IMR-90 (cell line): ENCODE data around the gene HCCS. TPM values are rescaled to one million over a fixed set of nuclear protein-coding genes. Genes with fewer than 3 reads are reported as not detected.

Source experiments
- ATAC-seq: fragments of 200-7000 bp; cut with Tn5 transposase; 2 replicates; pipeline ENCODE4 v1.9.1; 2020; ENCODE audit warnings: low read depth, mild to moderate bottlenecking, moderate library complexity
- BruUV-seq: library from RNA; stranded (reverse); fragments of 400-500 nt; replicated peaks from 2 replicates; lab custom pipeline; 2021; lab: Mats Ljungman, UMichigan
- CTCF ChIA-PET: fragments of 300-600 bp; formaldehyde crosslinking; extraction: SDS; loops from one replicate; lab custom pipeline; 2021; ENCODE audit warnings: antibody characterized with exemption; lab: Yijun Ruan, JAX
- POLR2A ChIA-PET: fragments of 300-600 bp; sonication (Branson Sonifier 250); formaldehyde crosslinking; loops from one replicate; lab custom pipeline; 2022; ENCODE audit warnings: antibody characterized with exemption; ENCODE audit not compliant: unreplicated experiment; lab: Charles Lee
- DNase-seq: peaks from one replicate; pipeline ENCODE4 v3.0.0; 2013
- H2AFZ ChIP-seq: replicated peaks from 2 replicates; pipeline ENCODE3; 2013; ENCODE audit warnings: low read length, mild to moderate bottlenecking; ENCODE audit not compliant: poor library complexity
- H2AK5ac ChIP-seq: 2 replicates; pipeline ENCODE4 v1.6.1; 2013; ENCODE audit warnings: low read depth, low read length, inconsistent platforms
- H2AK9ac ChIP-seq: replicated peaks from 2 replicates; pipeline ENCODE3; 2013; ENCODE audit warnings: mild to moderate bottlenecking, low read depth, low read length, moderate library complexity; ENCODE audit not compliant: poor library complexity
- H2BK120ac ChIP-seq: 2 replicates; pipeline ENCODE4 v1.6.1; 2013; ENCODE audit warnings: low read depth, low read length, inconsistent platforms
- H2BK15ac ChIP-seq: 3 replicates; pipeline ENCODE4 v1.6.1; 2013; ENCODE audit warnings: low read depth, low read length, inconsistent platforms
- H2BK20ac ChIP-seq: 2 replicates; pipeline ENCODE4 v1.6.1; 2013; ENCODE audit warnings: low read depth, mild to moderate bottlenecking, inconsistent platforms, low read length, moderate library complexity
- H2BK5ac ChIP-seq: 2 replicates; pipeline ENCODE4 v1.6.1; 2013; ENCODE audit warnings: mild to moderate bottlenecking, low read depth, low read length, inconsistent platforms; ENCODE audit not compliant: poor library complexity, severe bottlenecking
- H3K14ac ChIP-seq: replicated peaks from 2 replicates; pipeline ENCODE4 v1.6.1; 2013; ENCODE audit warnings: low read depth, low read length, inconsistent platforms
- H3K18ac ChIP-seq: 2 replicates; pipeline ENCODE4 v1.6.1; 2013; ENCODE audit warnings: low read depth, low read length, control low read depth
- H3K23ac ChIP-seq: 2 replicates; pipeline ENCODE4 v1.6.1; 2013; ENCODE audit warnings: low read depth, low read length, inconsistent platforms
- H3K27ac ChIP-seq: 2 replicates; pipeline ENCODE4 v1.5.1; 2013; ENCODE audit warnings: mild to moderate bottlenecking, control low read depth, low read length; ENCODE audit not compliant: insufficient read depth
- H3K27me3 ChIP-seq: 2 replicates; pipeline ENCODE4 v1.6.1; 2013; ENCODE audit warnings: low read length; ENCODE audit not compliant: control insufficient read depth, insufficient read depth
- H3K36me3 ChIP-seq: 2 replicates; pipeline ENCODE4 v1.6.1; 2013; ENCODE audit warnings: low read length, mixed read lengths; ENCODE audit not compliant: control insufficient read depth, insufficient read depth
- H3K4ac ChIP-seq: 2 replicates; pipeline ENCODE4 v1.6.1; 2013; ENCODE audit warnings: low read depth, low read length, inconsistent platforms
- H3K4me1 ChIP-seq: 2 replicates; pipeline ENCODE4 v1.6.1; 2013; ENCODE audit warnings: low read length, mixed read lengths; ENCODE audit not compliant: control insufficient read depth, insufficient read depth
- H3K4me2 ChIP-seq: 2 replicates; pipeline ENCODE4 v1.6.1; 2013; ENCODE audit warnings: low read depth, mild to moderate bottlenecking, control low read depth, low read length, moderate library complexity
- H3K4me3 ChIP-seq: 2 replicates; pipeline ENCODE4 v1.5.1; 2013; ENCODE audit warnings: low read depth, mild to moderate bottlenecking, control low read depth, low read length, moderate library complexity; ENCODE audit not compliant: insufficient read depth
- H3K56ac ChIP-seq: 2 replicates; pipeline ENCODE4 v1.6.1; 2013; ENCODE audit warnings: low read length, inconsistent platforms; ENCODE audit not compliant: insufficient read depth; ENCODE audit errors: extremely low read depth
- H3K79me1 ChIP-seq, 2 experiments: 2 replicates each; pipeline ENCODE4 v1.6.1; 2013; ENCODE audit warnings: low read length in 2 of 2, inconsistent platforms in 1 of 2, low read depth in 1 of 2
- H3K9ac ChIP-seq: 2 replicates; pipeline ENCODE4 v1.6.1; 2013; ENCODE audit warnings: low read depth, low read length, control low read depth
- H3K9me1 ChIP-seq: 2 replicates; pipeline ENCODE4 v1.6.1; 2013; ENCODE audit warnings: low read length, inconsistent platforms; ENCODE audit not compliant: insufficient read depth
- H3K9me3 ChIP-seq: 2 replicates; pipeline ENCODE4 v1.6.1; 2013; ENCODE audit warnings: low read length; ENCODE audit not compliant: control insufficient read depth, insufficient read depth
- H4K20me1 ChIP-seq: 2 replicates; pipeline ENCODE4 v1.6.1; 2013; ENCODE audit warnings: low read length, inconsistent platforms; ENCODE audit not compliant: insufficient read depth
- H4K5ac ChIP-seq: 2 replicates; pipeline ENCODE4 v1.6.1; 2013; ENCODE audit warnings: mild to moderate bottlenecking, low read depth, low read length, control low read depth
- H4K8ac ChIP-seq, 2 experiments: 2 replicates each; pipeline ENCODE4 v1.6.1; 2013; ENCODE audit warnings: low read depth in 2 of 2, low read length in 2 of 2, control low read depth in 1 of 2, inconsistent platforms in 1 of 2
- H4K91ac ChIP-seq: 2 replicates; pipeline ENCODE4 v1.6.1; 2013; ENCODE audit warnings: low read depth, low read length, inconsistent platforms; ENCODE audit not compliant: insufficient read depth
- CHD1 ChIP-seq: IDR thresholded peaks from 2 replicates; pipeline ENCODE4 v1.6.1; 2012; ENCODE audit warnings: low read depth, low read length, improper control_type of control experiment
- WGBS, 2 experiments: methylation state at CpG; one replicate each; pipeline versions ENCODE4 v1.1.5 to v1.1.7; 2013; ENCODE audit warnings: missing lambda C conversion rate in 2 of 2; ENCODE audit not compliant: insufficient read length in 1 of 2; ENCODE audit errors: extremely low coverage in 2 of 2; 5-methylcytosine and 5-hydroxymethylcytosine counted together
- dilution Hi-C: fragments of 300-500 bp; cut with HindIII; formaldehyde crosslinking; loops from one replicate; pipeline ENCODE4 v1.14.3; 2018; ENCODE audit warnings: low sequenced_read_pairs; ENCODE audit not compliant: unreplicated experiment
- in situ Hi-C: fragments of 300-500 bp; cut with MboI; formaldehyde crosslinking; loops from 3 replicates; pipeline ENCODE4 v1.14.3; 2019; ENCODE audit warnings: low sequenced_read_pairs, inconsistent platforms, mixed read lengths
- intact Hi-C: fragments of 100-400 bp; cut with micrococcal nuclease; formaldehyde crosslinking; loops from 2 replicates; pipeline ENCODE4 v1.10.0; 2022
- polyA plus RNA-seq, 3 experiments: library from polyadenylated mRNA; depleted of rRNA; stranded (reverse); fragments of >200 nt; gene quantifications; 2 replicates each; pipeline ENCODE4 v1.2.3, GENCODE V29; 2012; ENCODE audit warnings: low replicate concordance in 1 of 3
- total RNA-seq: library from RNA; depleted of rRNA; stranded (reverse); fragments of >200 nt; gene quantifications from 2 replicates; pipeline ENCODE4 v1.2.3, GENCODE V29; 2012

Gene HCCS
- total and polyA plus RNA-seq, 2 of the 4 experiments (the other 2 are of a cell fraction) = 24.0 to 28.6 TPM

- Histone ChIP-seq H2AK9ac (no peak overlapping the region), H3K23ac (no peak overlapping the region), H4K91ac (no peak overlapping the region), H3K9me1 (no peaks in the 10 kb centered on the region), H2BK20ac (no peak overlapping the region), H3K18ac (no peak overlapping the region), H3K4me1 (peaks cover 2% of the 10 kb centered on the region; the same call in 1 of the 2 replicates), H3K27ac (no peak overlapping the region), H3K4me2 (no peak overlapping the region), H3K4ac (no peak overlapping the region), H3K9ac (no peak overlapping the region), H3K27me3 (no peaks in the 10 kb centered on the region), H3K14ac (no peak overlapping the region), H4K8ac (no peak overlapping the region), H3K4me3 (no peak overlapping the region), H3K79me1 (no peaks in the 10 kb centered on the region), H2BK5ac (no peak overlapping the region), H3K9me3 (no peaks in the 10 kb centered on the region), H2AK5ac (no peak overlapping the region), H4K5ac (no peak overlapping the region), H2BK120ac (no peak overlapping the region), H2AFZ (no peak overlapping the region), H2BK15ac (no peak overlapping the region), H3K56ac (no peak overlapping the region), H3K36me3 (no peaks in the 10 kb centered on the region), H4K20me1 (no peaks in the 10 kb centered on the region)
- DNase-seq (no peak), ATAC-seq (no peak)
- no TSS peak for BruUV-seq
- in situ Hi-C loops (no loop called here), intact Hi-C loops (no loop called here), dilution Hi-C loops (no loop called here)
- WGBS, 2 experiments = no CpG with 5 or more reads among the region's 2 CpGs
- TF ChIP-seq CHD1 = no peak
- CTCF ChIA-PET = no interaction called here
- POLR2A ChIA-PET = no interaction called here
Measured at GRCh38 chrX:11081511-11081910, 29.6 kb upstream of the HCCS start.
